CD14-positive monocyte (primary cell): ENCODE measurements around the gene RBP5. TPM values are rescaled to one million over a fixed set of nuclear protein-coding genes. Genes with fewer than 3 reads are reported as not detected.

Experiments used
- DNase-seq, 3 donors: peaks; one replicate each; pipeline ENCODE4 v3.0.0-alpha.2; 2011 to 2022
- H2AFZ ChIP-seq: 2 replicates; pipeline ENCODE4 v1.6.0; 2012; ENCODE audit warnings: mild to moderate bottlenecking, low read depth, low read length, inconsistent platforms; ENCODE audit not compliant: insufficient read depth, poor library complexity, severe bottlenecking
- H3K27ac ChIP-seq, 2 donors: 1 replicate in 1 of 2; 2 replicates in 1 of 2; pipeline ENCODE4 v1.5.1; 2012 to 2013; ENCODE audit warnings: low read length in 2 of 2, control low read depth in 1 of 2, inconsistent platforms in 1 of 2, low read depth in 1 of 2, mild to moderate bottlenecking in 1 of 2
- H3K27me3 ChIP-seq, 2 donors: one replicate each; pipeline versions ENCODE4 v1.6.0 to v1.6.1; 2011 to 2013; ENCODE audit warnings: low read length in 2 of 2; ENCODE audit not compliant: control insufficient read depth in 2 of 2, insufficient read depth in 2 of 2
- H3K36me3 ChIP-seq, 2 donors: replicated peaks in 1 of 2; 1 replicate in 1 of 2; 2 replicates in 1 of 2; pipeline versions ENCODE4 v1.5.1 to v1.6.1; 2012 to 2013; ENCODE audit warnings: low read length in 2 of 2, control low read depth in 1 of 2, inconsistent platforms in 1 of 2, mild to moderate bottlenecking in 1 of 2; ENCODE audit not compliant: insufficient read depth in 2 of 2, control insufficient read depth in 1 of 2
- H3K4me1 ChIP-seq, 2 donors: 1 replicate in 1 of 2; 2 replicates in 1 of 2; pipeline versions ENCODE4 v1.5.1 to v1.6.1; 2012 to 2013; ENCODE audit warnings: low read length in 2 of 2, control low read depth in 1 of 2, inconsistent platforms in 1 of 2, mild to moderate bottlenecking in 1 of 2, moderate library complexity in 1 of 2; ENCODE audit not compliant: insufficient read depth in 2 of 2, control insufficient read depth in 1 of 2
- H3K4me2 ChIP-seq: replicated peaks from 2 replicates; pipeline ENCODE3; 2012; ENCODE audit warnings: low read length, moderate library complexity, mild to moderate bottlenecking; ENCODE audit not compliant: poor library complexity, severe bottlenecking; ENCODE audit errors: extremely low read depth
- H3K4me3 ChIP-seq, 3 experiments: fragments of 200-600 bp in 1 of 3; sonication (generic) in 1 of 3; replicated peaks in 1 of 3; 1 replicate in 2 of 3; 2 replicates in 1 of 3; pipeline ENCODE4 v1.5.1; 2011 to 2013; ENCODE audit warnings: low read length in 3 of 3, mild to moderate bottlenecking in 3 of 3, control low read depth in 2 of 3, low read depth in 2 of 3, inconsistent platforms in 1 of 3, moderate library complexity in 1 of 3
- H3K79me2 ChIP-seq: 2 replicates; pipeline ENCODE4 v1.6.0; 2012; ENCODE audit warnings: mild to moderate bottlenecking, control low read depth, inconsistent platforms, low read length, moderate library complexity; ENCODE audit not compliant: insufficient read depth
- H3K9ac ChIP-seq: 2 replicates; pipeline ENCODE4 v1.6.0; 2017; ENCODE audit warnings: low read length, mild to moderate bottlenecking; ENCODE audit not compliant: insufficient read depth, poor library complexity, severe bottlenecking
- H3K9me3 ChIP-seq, 2 donors: replicated peaks in 1 of 2; 1 replicate in 1 of 2; 2 replicates in 1 of 2; pipeline versions ENCODE4 v1.5.1 to v1.6.1; 2012 to 2013; ENCODE audit warnings: low read length in 2 of 2, control low read depth in 1 of 2; ENCODE audit not compliant: control insufficient read depth in 1 of 2, insufficient read depth in 1 of 2
- H4K20me1 ChIP-seq: 2 replicates; pipeline ENCODE4 v1.6.0; 2012; ENCODE audit warnings: mild to moderate bottlenecking, low read length, control low read depth, moderate library complexity; ENCODE audit not compliant: insufficient read depth
- H3K27ac Mint-ChIP-seq, 7 donors: one replicate each; pipeline ENCODE4 v1.8.0; 2020; ENCODE audit warnings: mild to moderate bottlenecking in 7 of 7, mixed read lengths in 7 of 7, moderate library complexity in 6 of 7, inconsistent platforms in 2 of 7
- H3K27me3 Mint-ChIP-seq, 3 donors: one replicate each; pipeline ENCODE4 v1.8.0; 2021 to 2022; ENCODE audit warnings: low read depth in 3 of 3, mild to moderate bottlenecking in 3 of 3, mixed read lengths in 3 of 3, moderate library complexity in 3 of 3, inconsistent platforms in 1 of 3
- H3K36me3 Mint-ChIP-seq, 2 donors: one replicate each; pipeline ENCODE4 v1.8.0; 2020; ENCODE audit warnings: mixed read lengths in 2 of 2, inconsistent platforms in 1 of 2, mild to moderate bottlenecking in 1 of 2
- H3K4me1 Mint-ChIP-seq: one replicate; pipeline ENCODE4 v1.8.0; 2020; ENCODE audit warnings: mild to moderate bottlenecking, mixed read lengths
- H3K4me3 Mint-ChIP-seq, 2 donors: one replicate each; pipeline ENCODE4 v1.8.0; 2020; ENCODE audit warnings: mild to moderate bottlenecking in 2 of 2, mixed read lengths in 2 of 2, moderate library complexity in 1 of 2
- H3K9me3 Mint-ChIP-seq, 7 donors: one replicate each; pipeline ENCODE4 v1.8.0; 2020 to 2022; ENCODE audit warnings: mixed read lengths in 7 of 7, mild to moderate bottlenecking in 6 of 7, moderate library complexity in 6 of 7, inconsistent platforms in 2 of 7
- CTCF ChIP-seq: fragments of 200-600 bp; IDR thresholded peaks from one replicate; pipeline ENCODE4 v1.8.0; 2022; ENCODE audit warnings: antibody characterized with exemption, mild to moderate bottlenecking
- WGBS: methylation state at CpG from one replicate; pipeline ENCODE4 v1.1.5; 2013; ENCODE audit warnings: missing lambda C conversion rate; ENCODE audit not compliant: insufficient coverage; 5-methylcytosine and 5-hydroxymethylcytosine counted together
- intact Hi-C, 2 donors: fragments of 100-400 bp; cut with micrococcal nuclease; formaldehyde crosslinking; loops; one replicate each; pipeline versions ENCODE4 v1.15.0 to v1.15.1; 2023
- polyA plus RNA-seq, 3 donors: library from polyadenylated mRNA; depleted of rRNA in 1 of 3; unstranded in 2 of 3; stranded (reverse) in 1 of 3; fragments of 300-500 nt in 2 of 3; fragments of >200 nt in 1 of 3; fragmentation: Illumina TruSeq in 2 of 3; gene quantifications; 1 replicate in 2 of 3; 2 replicates in 1 of 3; pipeline ENCODE4 v1.2.3, GENCODE V29; 2012 to 2021

RBP5 gene
- polyA plus RNA-seq, 3 donors, result not detected

GRCh38 chr12:7129287-7129871 lies 690 bp upstream of the RBP5 start:
- no peaks in the 10 kb centered on the region for H3K79me2 ChIP-seq
- peak overlapping the region; percentile 72 for H2AFZ ChIP-seq
- intact Hi-C loops, result no loop called here
- Mint-ChIP-seq H3K36me3 (peaks cover 17 to 26% of the 10 kb centered on the region in 2 donors), H3K27ac (peak overlapping the region in 1 of 7 donors; percentile 66), H3K4me3 (peak overlapping the region; percentile 73 to 91), H3K4me1 (peaks cover 31% of the 10 kb centered on the region), H3K9me3 (peaks cover 0 to 20% (median 6%) of the 10 kb centered on the region in 7 donors), H3K27me3 (peaks cover 42 to 49% (median 49%) of the 10 kb centered on the region in 3 donors)
- no peak overlapping the region for H3K27ac ChIP-seq
- WGBS, result 13% methylated on average over 14 of the region's 19 CpGs
- H3K9me3 ChIP-seq, result no peaks in the 10 kb centered on the region
- peak overlapping the region; percentile 81 for H3K4me2 ChIP-seq
- H3K4me3 ChIP-seq, result peak overlapping the region; percentile 12 to 70 (median 18)
- H3K27me3 ChIP-seq, result peaks cover 19 to 43% of the 10 kb centered on the region in 2 donors
- no peaks in the 10 kb centered on the region for H3K36me3 ChIP-seq
- peaks cover 26 to 27% of the 10 kb centered on the region in 2 donors for H3K4me1 ChIP-seq
- TF ChIP-seq CTCF, result no peak
- DNase-seq, result peak in 1 of 3 donors; percentile 26
- H4K20me1 ChIP-seq, result no peaks in the 10 kb centered on the region
- peak overlapping the region; percentile 38 for H3K9ac ChIP-seq

GRCh38 chr12:7127916-7128626 lies 618 bp downstream of the RBP5 start:
- H4K20me1 ChIP-seq, result no peaks in the 10 kb centered on the region
- H3K36me3 ChIP-seq, result no peaks in the 10 kb centered on the region
- H3K27me3 Mint-ChIP-seq, result peaks cover 42 to 55% (median 49%) of the 10 kb centered on the region in 3 donors
- no peaks in the 10 kb centered on the region for H3K9me3 ChIP-seq
- H3K4me3 Mint-ChIP-seq, result peak overlapping the region in 1 of 2 donors; percentile 91
- H3K27ac ChIP-seq, result no peak overlapping the region
- no peak overlapping the region for H3K4me2 ChIP-seq
- intact Hi-C loops, result no loop called here
- H3K9me3 Mint-ChIP-seq, result peaks cover 0 to 20% (median 6%) of the 10 kb centered on the region in 7 donors
- peaks cover 19 to 43% of the 10 kb centered on the region in 2 donors for H3K27me3 ChIP-seq
- no peak overlapping the region for H2AFZ ChIP-seq
- no peaks in the 10 kb centered on the region for H3K79me2 ChIP-seq
- WGBS, result 92% methylated on average over 11 of the region's 17 CpGs
- peaks cover 31% of the 10 kb centered on the region for H3K4me1 Mint-ChIP-seq
- no peak for DNase-seq
- H3K4me1 ChIP-seq, result peaks cover 26 to 27% of the 10 kb centered on the region in 2 donors
- H3K9ac ChIP-seq, result no peak overlapping the region
- H3K4me3 ChIP-seq, result no peak overlapping the region
- H3K27ac Mint-ChIP-seq, result no peak overlapping the region
- H3K36me3 Mint-ChIP-seq, result peaks cover 17 to 24% of the 10 kb centered on the region in 2 donors
- TF ChIP-seq CTCF, result no peak
